HG03280 (cell line): ENCODE results near the gene SLC2A9.

Source experiments
- ATAC-seq: cut with Tn5 transposase; IDR thresholded peaks from one replicate; pipeline ENCODE4 v1.9.1; 2021; ENCODE audit warnings: mild to moderate bottlenecking, moderate library complexity; ENCODE audit not compliant: unreplicated experiment

SLC2A9 gene

DNA sequence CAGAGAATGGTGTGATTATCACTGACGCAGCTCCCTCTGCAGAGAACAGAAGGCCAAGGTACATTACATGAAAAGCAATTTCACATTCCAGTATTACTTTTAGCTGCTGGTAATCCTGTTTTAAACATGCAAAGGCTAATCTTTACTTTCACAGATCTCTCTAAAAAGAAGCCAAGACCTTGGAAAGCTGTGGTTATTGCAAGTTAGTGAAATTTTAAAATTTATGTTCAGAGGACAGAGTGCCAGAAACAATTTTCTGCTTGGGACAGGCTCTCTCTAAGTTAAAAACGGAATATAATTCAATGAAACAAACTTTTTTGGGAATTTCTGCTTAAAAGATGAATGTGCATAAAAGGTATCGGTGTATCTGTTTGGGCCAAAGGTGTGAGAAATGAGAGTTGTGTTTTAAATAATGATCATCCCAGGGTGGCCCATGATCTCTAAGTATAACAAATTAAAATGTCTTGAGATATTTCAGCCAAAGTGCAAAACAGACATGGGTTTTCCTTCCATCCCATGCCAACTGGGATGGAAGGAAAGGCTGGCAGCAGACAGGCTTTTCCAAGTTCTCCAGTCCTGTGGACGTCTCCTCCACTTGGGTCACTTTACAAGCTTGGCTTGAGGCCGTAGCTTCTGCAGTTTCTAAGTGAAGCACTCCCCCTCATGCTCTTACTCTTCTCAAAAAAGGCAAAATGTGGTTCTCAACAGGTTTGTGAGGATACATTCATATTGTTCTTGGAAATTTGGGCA, 121.8 kb downstream of the SLC2A9 start:
- no peak for ATAC-seq

DNA sequence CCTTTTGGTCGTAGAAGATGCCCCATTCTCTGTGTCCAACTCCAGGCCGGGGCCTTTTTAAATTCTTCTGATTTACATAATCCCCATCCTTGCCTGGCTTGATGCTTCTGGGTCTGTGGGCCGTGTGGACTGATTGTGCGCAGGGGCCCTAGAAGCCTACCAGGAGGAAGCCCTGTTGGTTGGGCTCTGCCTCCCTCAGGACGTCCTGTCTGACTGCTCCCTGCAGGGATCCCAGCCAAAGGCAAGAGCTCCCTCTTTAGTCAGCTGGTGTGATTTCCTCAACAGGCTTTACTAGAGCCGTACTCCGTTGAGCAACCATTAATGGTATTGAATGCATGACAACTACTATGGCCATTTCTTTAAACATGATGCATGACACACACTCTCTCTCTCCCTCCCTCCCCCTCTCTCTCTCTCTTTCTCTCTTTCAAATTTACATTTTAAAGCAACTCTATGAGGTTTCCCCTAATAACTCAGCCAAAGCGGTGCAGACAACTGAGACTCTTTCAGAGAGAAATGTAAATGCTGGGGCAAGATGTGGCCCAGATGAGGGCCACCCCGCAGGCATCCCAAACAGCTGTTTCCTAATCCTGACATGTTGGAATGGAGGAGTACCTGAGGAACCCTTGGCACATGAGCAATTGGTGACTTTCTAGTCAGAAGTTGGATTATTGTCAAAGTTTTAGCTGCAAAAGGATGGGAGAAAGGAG, 122.5 kb downstream of the SLC2A9 start:
- no peak for ATAC-seq

DNA sequence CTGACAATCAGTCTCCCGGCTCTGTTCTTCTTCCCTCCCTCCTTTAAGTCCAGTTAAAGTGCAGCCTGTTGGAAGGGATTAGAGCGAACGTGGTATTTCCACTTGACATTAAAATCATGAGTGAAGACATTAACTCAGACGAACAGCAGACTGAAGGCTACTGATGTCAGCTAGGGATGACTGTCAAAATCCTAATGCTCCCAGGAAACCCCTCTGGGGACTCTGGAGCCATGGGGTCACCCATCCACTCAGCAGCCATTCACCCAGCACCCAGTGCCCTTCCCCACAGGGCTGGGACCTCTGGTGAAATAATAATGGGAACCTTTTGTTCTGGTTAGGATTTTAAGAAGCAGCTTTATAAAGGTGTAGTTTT, 126.0 kb downstream of the SLC2A9 start:
- ATAC-seq = no peak

DNA sequence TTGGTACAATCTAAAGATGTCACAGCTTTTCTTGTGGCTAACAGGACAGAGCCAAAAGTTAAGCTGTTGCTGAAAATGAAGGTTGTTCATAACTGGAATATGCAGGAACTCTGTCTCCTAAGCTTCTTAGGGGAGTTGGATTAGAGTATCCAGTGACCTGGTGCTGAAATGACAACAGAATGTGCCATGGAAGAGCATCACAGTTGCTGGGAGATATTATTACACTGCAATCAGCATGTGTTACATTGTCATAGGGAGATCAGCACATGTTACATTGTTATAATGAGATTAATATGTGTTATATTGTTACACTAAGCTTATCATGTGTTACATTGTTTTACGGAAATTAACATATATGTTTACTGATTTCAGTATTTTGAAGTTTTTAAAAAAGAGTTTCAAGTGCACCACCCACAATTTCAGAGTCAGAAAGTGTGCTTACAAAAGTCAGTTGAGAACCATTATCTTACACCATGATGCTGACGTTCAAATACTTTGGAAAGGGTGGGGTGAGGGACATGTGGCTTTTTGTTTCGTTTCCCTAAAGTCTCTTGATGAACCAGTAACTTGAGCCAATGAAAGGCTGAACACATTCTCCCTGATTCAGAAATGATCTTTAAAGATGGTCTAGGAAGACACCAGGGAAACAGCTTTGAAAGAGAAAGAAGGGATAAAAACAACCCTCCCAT, 126.5 kb downstream of the SLC2A9 start:
- ATAC-seq = no peak

DNA sequence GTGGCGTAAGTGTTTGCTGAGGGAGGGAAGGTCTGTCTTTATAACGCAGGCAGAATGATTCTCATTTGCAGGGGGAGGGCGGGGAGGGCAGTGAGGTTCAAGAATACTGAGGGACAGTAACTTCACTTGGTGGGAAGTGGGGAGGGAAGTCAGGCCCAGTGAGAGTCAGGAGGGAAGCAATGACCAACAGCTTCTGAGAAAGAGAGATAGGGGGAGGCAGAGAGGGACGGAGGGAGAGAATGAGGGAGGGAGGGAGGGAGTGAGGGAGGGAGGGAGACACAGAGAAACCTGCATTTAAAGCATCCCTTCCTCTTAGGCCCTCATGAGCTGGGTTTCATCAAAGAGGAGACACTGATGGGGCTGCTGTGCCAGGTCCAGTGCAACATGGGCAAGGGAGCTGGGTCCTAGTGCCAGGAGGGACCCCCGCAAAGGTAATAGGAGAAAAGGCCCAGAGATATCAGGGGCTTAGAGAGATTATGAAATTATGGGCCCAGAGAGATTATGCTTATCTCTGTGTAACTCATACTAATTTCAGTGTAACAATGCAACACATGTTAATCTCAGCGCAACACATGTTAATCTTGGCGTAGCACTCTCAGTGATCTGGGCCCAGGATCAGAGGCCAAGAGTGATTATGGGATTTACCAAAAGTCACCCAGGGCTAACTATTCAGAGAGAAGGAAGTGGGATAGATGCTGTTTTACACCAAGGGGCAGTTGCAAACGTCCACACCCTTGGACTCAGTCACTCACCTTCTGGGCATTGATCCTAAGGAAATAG, 127.8 kb downstream of the SLC2A9 start:
- no peak for ATAC-seq

DNA sequence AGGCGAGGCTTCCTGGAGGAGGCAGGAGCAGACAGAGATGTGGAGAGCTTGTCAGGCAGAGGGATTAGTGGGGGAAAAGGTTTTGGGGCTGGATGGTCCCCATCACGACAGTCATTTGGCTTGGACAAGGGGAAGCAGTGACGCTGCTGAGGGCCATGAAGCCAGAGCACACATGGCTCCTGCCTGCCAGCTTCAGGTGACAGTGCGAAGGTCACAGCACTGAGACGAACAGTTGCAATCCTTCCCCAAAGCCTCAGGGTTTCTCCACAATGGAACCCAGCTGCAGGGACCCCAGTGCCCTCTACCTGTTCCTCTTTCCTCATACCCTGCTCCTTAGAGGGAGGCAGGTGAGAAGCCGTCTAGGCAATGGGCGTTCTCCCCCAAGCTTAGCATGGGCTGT, 129.6 kb downstream of the SLC2A9 start:
- no peak for ATAC-seq

DNA sequence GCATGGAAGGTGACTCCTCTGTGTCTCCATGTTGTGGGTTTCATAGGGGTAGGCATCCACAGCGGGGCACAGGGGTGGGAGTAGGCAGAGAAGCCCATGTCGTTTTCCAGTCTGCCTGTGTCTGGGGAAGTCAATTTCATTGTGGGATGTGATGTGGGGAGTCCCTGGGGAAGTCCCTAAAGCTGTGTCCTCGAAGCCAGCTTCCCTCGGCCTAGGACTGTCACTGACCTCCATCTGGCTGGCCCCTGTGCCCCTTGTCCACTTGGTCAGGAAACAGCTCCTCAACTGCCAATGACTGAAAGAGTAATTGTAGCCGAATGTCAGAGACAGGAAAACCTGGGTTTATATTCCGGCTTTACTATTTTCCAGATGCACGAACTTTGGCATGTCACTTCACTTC, 130.2 kb downstream of the SLC2A9 start:
- no peak for ATAC-seq

DNA sequence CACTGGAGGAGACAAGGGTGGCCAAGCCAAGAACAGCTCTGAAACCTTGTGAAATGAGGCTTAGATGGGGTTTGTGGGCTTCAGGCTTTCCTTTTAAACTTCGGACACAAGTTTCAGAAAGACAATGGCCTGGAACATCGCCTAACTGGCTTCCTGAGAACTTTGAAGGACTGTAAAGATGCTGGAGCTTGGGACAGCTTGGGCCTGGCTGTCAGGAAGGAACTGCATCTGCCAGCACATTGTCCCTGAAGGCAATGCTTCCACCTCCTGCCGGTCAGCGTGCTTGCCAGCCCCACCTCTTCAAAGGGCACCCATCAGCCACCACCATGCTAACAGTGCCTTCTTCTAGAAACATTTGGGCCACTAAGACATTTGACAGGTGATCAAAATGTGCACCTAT, 132.0 kb downstream of the SLC2A9 start:
- ATAC-seq = no peak

DNA sequence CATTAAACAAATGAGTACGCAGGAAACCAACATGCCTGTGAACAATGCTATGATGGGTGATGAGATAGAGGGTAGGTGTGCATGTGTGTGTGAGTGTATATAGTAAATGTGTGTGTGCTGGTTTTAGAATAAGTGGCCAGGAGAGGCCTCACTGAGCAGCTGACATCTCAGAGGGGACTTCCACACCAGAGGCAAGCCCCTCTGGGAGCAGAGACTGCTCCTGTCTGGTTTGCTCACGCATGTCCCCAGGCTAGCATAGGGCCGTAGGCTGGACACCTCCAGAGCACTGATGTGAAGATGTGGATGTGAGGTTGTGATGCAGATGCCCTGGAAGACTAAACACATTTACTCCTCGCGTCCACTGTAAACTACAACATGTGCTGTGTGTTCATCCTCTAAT, 135.3 kb downstream of the SLC2A9 start:
- ATAC-seq = no peak

DNA sequence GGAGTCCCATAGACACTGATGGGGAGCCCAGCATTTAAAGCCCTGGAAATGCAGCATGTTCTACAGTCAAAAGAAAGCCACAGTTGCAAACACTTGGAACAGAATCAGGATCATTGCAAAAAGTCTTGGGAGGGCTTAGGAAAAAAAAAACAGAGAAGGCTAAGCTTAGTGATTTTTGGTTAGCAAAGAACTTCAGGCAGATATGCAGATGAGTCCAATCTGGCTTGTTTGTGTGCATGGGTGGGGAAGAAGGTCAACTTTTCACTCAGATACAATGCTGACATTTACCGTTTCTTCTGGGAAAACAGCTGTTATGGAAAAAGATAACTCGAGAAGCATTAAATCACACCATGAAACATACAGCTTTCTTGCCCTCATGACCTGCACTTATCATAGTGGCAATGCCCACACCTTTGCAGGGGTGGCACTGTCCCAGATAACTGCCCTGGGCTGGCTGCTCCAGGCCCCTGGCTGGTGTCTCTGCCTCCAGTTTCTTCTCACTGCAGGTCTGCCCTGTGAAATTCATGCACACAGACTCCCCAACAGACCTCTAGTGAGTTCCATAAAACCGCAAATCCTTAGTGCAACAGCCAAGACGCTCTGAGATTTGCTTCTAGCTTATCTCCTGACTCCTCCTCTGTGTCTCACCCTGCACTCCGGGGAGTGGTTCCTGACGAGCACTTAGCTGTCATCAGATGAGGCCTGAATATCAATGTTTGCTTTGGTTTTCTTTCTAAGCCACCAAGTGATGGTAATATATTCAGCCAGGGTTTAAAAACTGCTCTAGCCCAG, 140.7 kb downstream of the SLC2A9 start:
- ATAC-seq = no peak

DNA sequence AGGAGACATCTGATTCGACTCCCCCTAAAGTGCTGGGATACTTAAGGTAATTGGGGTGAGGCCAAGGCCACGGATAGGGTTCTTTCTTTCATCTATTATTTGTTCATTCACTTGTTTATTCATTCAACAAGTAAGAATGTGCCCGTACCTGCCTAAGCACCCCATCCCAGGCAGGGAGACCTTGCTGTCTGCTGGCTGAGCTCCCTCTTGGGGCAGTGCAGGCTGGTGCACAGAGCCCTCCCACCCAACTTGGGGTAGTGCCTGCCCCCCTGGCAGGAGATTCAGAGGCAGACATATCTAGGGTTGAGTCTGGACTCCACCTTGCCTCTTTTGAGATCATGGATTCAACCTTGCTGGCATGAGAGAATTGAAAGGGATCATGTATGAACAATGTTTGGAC, 144.2 kb downstream of the SLC2A9 start:
- no peak for ATAC-seq

DNA sequence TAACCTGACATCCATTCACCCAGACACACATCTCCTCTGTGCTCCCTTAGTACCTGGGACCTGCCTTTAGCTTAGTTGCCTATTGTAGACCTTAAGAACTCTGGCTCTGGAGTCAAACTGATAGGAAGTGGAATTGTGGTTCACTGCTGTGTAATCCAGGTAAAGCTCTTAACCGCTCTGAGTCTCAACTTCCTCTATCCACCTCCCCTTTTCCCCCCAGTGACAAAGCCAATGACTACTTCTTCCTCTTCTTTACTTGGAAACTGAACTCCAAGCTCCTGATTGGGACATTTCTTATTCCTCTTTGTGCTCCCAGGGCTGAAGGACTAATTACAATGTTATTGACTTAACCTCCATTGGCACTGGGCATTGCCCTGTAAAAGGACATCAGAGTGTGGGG, 145.8 kb downstream of the SLC2A9 start:
- no peak for ATAC-seq

DNA sequence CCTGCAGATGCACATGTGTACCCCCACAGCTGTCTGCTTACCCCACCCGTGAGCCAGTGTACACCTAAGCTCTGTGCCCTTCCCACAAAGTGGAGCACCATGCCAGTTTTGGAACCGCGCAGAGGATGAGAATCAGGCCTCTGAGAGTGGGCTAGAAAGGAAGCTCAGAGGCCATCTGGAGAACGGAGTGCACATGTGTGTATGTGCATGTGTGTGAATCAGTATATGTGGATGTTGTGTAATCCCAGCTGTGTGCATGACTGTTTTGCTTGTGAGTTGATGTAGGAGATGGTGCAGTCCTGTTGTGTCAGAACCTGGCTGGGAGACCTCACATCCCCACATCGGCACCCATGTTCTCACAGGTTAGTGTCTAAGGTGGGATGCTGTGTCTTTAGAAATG, 146.9 kb downstream of the SLC2A9 start:
- ATAC-seq = no peak

DNA sequence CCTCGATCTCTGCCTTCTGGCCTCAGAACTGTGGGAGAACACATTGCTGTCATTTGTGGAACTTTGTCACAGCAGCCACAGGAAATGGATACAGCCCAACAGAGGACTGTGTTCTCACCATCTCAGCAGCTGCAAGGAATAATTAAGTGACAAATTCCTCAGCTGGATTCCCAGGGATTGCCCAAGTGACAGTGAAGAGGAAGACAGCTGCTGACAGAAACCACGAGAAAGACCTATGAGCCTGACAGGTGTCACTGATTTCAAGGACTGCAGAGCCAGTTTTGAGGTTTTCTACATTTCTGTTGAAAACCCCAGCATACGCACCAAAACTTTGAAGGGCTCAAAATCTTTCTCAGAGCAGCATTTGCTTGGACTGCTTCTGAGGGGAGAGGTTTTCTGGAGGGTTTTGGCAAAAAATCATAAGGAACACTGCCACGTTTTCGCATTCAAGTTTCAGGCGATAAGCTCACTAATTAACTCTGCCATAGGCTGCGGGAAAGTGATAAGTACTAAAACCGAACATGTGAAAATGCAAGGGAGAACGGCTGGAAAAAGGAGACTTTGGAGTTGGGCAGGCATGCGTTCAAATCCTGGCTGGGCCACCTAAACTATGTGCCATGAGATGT, 151.0 kb downstream of the SLC2A9 start:
- ATAC-seq = no peak

DNA sequence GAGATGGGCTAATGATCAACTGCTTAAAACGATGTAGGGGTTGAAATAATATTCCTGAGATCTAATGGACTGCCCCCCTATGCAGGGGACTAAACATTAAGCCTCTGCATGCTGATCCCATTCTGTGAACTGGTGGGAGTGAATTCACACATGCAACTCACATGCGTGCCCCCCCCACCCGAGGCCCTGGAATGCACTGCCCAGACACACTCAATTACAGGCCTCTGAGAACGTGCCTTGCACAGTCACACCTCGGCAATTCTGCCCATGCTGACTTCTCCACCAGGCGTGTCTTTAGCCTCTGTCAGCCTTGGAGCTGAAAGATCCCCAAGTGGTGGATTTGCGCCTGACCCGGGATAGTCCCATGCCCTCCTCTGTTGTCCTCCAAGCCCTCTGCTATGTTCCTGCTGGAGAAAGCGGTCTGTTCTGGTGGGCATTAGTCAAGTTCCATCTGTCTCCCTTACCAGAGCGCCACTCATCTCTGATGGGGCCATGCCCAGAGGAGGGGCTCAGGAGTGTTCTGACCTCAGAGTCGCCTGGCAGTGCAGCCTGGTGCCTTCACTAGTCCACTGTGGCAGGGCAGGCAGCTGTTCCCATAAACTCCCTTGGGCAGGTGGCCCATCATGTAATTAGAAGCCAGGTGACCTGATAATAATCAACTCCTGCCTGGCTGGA, 153.4 kb downstream of the SLC2A9 start:
- ATAC-seq = no peak

DNA sequence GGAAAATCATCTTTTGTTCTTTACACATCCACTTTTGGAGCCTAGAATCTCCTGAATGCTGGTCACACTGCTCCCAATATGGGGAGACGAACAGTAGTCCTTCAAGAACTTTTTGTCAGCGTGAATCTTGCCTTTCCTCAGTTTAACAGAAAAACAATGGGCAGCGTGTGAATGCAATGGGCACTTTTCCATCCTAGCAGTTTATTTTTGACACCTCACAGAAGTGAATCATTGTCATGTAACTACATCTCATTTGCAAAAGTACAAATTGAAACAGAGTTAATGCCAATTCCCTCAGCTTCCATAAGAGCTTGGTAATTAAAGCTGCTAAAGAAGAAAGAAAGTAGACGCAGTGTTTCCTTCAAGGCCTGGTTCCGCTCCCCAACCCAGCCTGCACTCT, 154.4 kb downstream of the SLC2A9 start:
- no peak for ATAC-seq

DNA sequence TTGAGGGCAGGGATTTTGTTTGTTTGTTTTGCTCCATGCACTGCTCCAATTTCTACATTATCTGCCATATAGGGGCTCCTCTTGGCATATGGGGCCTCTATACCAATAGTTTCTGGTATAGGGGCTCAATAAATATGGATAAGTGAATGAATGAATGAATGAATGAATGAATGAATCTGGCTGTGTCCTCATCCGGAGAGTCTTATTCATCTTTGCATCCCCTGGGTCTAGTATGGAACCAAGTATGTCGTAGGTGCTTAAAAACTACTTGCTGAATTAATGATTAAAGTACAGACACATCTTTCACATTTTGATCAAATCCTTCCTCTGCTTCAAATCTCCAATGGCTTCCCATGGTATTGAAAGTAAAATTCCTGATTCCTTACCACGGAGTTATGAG, 159.7 kb downstream of the SLC2A9 start:
- ATAC-seq = no peak

DNA sequence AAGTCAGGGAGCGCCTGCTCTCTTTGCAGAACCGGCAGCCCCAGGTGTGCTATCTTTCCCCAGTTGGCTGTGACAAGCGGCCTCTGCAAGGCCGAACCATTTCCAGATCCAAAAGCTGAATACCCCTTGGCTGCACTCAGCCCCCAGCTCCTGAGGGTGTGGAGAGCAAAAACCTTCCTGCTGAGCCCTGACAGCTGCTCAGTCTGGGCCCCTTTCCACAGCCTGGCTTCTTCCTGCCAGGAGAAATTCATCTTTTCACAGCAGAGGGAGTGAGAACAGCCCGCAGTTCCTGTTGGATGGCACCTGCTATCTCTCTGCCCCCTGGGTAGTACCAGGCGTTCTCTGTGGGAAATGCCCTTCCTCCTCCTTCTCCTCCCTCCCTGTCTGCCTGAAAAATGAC, 161.5 kb downstream of the SLC2A9 start:
- ATAC-seq = no peak

DNA sequence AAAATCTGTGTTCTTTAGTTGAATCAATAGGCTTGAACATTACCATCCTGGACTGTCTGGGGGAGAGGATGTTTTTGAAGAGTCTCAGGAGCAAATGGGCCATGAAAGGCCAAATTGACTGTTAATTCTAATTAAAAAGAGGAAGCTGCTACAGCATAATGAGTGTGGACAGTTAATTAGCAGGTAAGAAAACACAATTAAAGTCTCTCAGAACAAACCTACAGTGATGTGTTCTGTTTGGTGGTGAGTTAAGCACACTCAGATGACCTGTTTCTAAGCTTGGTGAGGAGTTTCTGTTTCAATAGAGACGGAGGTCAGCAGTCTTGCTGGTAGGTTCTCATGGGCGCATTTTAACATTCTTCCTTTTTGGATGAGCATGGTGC, 171.8 kb downstream of the SLC2A9 start:
- ATAC-seq = no peak
